Measurements from ENCODE around the gene CD2BP2. TPM values are rescaled to one million over a fixed set of nuclear protein-coding genes. Genes with fewer than 3 reads are reported as not detected.
"Not testable (repeated sequence)": the region's sequence is repeated elsewhere in the genome, so short reads cannot be mapped to it uniquely, and the experiment has no call there.

The CD2BP2 gene
- polyA plus RNA-seq (2014; cell fraction: cytosol; rRNA removed): 91.0 and 98.3 TPM in 2 replicates
- 139 and 142 TPM in 2 replicates for polyA plus RNA-seq (2014; cell fraction: nucleus; rRNA removed)

DNA sequence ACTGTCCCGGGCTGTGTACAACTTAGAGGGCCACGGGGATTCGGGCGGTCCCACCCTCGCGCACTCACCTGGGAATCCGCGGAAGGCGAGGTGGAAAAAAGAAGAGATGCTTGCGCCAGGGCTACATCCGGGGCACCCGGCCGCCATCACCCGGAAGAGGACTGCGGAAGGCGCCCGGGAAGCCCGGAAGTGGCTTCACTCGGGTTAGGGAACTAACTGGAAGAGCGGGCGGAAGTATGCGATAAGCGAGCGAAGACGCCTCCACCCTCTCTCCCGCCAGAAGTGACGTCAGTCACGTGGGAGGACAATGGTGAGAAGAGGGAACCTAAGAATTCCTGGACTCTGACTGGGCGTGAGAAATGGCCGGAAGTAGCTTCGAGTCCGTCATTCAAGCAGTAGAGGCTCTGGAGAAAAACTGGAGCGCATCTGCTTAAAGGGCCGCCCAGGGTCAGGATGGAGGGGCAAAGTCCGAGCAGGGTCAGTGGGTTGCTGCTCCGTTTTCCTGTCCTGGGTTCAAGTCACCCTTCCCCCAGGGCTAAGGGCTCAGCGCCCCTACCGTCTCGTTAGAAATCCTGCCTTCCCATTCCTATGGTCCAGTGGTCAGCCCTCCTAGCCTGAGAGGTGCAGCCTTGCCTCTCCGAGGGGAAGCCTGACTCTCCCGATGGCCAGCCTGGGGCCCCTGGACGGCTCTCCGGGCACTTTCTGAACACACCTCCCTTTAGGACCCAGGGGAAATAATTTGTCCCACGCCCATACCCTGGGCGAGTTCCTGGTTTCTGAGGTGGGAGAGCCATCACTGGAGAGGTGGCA lies at the start of gene CD2BP2:
CD2BP2 (minus strand) TSS at position 165 of the 810 bp plus-strand sequence. CDS start 627 bp downstream, outside the sequence.
- DNase-seq (ENCODE audit: low spot score): peak; percentile 100

DNA sequence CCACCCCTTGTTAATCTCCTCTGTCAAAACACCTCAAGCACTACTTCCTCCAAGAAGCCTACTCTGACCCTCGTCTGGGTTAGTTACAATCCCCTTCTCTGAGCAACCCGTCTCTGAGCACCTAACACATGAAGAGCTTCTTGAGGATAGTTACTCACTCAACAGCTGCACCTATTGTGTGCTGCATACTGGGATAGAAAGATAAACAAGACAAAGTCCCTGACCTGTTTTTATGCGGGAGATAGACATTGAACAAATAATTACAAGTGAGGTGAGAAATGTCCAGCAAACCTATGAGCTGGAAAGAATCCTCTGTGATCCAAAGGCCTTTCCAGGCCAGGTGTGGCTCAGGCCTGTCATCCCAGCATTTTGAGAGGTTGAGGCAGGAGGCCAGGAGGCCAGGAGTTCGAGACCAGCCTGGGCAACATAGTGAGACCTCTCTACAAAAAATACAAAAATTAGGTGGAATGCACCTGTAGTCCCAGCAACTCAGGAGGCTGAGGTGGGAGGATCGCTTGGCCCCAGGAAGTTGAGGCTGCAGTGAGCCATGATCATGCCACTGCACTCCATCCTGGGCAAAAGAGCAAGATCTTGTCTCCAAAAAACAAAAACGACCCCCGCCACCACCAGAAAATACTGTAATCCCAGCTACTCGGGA lies 46.8 kb upstream of the CD2BP2 start:
- no peak for DNase-seq (ENCODE audit: low spot score)

DNA sequence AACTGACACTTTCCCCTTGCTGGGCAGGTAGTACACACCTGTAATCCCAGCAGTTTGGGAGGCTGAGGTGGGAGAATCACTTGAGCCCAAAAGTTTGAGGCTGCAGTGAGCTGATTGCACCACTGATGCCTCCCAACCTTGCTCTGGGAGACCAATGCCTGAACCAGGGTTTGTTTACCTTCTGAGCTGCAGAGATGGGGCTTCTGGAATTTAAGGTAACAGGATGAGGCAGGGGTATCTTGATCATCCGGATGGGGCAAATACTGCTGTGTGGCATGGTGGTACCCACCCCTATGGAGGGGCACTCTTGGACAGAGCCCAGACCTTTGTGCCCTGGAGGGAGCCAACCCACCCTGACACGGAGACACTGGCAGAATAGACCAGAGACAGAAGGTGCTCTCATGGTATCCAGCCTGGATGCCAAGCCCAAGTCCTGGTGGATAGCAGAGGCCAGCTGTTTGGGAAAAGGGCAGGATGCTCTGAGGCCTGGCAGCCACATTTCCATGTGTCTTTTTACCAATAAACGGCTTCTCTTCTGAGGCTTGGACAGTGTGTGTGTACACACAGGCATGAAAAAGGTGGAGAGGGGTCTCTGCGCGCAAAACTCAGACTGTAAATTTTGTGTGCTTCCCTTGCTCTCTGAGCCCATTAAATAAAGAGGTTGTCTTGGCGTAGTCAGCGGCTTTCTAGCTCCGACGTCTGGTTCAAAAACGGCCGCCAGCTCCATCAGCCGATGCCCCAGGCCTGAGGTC lies 44.5 kb upstream of the CD2BP2 start:
- no peak for DNase-seq (ENCODE audit: low spot score)

DNA sequence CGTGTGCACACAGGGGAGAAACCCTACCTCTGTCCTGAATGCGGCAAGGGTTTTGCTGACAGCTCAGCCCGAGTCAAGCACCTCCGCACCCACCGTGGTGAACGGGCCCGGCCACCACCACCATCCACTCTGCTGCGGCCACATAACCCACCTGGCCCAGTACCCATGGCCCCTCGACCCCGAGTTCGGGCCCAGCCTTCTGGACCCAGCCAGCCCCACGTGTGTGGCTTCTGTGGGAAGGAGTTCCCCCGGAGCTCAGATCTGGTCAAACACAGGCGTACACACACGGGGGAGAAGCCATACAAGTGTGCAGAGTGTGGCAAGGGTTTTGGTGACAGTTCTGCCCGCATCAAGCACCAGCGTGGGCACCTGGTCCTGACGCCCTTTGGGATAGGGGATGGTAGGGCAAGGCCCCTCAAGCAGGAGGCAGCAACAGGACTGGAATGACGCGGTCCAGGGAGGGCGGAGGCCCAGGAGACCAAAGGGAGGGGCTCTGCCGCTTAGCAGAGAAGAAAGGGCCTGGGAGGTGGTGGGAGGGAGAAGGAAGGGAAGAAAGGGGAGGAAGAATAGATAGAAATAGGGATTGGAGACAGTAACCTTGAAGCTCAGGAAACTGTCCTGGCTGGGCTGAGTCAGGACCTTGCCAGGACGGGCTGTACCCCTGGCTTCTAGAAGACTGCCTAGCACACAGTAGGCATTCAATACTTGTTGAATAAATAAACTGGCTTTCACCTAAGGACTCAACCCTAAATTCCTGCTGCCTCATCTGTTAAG lies 43.7 kb upstream of the CD2BP2 start:
- no peak for DNase-seq (ENCODE audit: low spot score)

DNA sequence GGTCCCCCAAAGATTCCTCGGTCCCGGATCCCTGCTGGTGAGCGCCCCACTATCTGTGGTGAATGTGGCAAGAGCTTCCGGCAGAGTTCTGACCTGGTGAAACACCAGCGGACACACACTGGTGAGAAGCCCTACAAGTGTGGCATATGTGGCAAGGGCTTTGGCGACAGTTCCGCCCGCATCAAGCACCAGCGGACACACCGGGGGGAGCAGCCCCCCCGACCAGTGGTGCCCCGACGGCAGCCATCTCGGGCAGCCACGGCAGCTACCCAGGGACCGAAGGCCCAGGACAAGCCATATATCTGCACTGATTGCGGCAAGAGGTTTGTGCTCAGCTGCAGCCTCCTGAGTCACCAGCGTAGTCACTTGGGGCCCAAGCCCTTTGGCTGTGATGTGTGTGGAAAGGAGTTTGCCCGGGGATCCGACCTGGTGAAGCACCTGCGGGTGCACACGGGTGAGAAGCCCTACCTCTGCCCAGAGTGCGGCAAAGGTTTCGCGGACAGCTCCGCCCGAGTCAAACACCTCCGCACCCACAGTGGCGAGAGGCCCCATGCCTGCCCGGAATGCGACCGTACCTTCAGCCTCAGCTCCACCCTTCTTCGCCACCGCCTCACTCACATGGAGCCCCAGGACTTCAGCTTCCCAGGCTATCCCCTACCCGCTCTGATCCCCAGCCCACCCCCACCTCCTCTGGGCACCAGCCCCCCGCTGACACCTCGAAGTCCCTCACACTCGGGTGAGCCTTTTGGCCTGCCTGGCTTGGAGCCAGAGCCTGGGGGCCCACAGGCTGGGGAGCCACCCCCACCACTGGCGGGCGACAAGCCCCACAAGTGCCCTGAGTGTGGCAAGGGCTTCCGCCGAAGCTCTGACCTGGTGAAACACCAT lies 42.9 kb upstream of the CD2BP2 start:
- DNase-seq (ENCODE audit: low spot score): no peak

DNA sequence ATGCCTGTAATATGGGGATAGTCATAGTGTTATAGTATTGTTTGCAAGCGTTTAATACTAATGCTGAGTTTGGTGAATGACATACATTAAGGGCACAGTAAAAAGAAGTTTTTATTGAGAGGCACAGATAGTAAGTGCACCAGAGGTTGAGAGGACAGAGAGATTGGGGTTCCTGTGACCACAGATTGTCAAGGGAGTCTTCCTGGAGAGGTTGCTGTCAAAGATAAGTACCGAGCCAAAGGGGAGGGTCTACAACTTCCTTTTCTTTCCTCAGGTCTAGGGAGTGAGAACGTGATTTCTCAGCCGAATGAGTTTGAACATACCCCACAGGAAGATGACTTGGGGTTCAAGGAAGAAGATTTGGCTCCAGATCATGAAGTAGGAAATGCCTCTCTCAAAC lies 41.9 kb upstream of the CD2BP2 start:
- DNase-seq (ENCODE audit: low spot score): no peak

DNA sequence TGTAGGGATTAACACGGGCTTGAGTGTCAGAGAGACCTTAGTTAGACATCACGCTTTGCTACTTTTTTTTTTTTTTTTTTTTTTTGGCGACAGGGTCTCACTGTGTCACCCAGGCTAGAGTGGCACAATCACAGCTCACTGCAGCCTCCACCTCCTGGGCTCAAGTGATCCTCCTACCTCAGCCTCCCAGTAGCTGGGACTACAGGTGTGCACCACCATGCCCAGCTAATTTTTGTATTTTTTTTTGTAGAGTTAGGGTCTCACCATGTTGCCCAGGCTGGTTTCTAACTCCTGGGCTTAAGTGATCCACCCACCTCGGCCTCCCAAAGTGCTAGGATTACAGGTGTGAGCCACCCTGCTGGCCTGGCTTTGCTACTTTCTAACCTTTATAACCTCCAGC lies 41.5 kb upstream of the CD2BP2 start:
- DNase-seq (ENCODE audit: low spot score): not testable (repeated sequence)

DNA sequence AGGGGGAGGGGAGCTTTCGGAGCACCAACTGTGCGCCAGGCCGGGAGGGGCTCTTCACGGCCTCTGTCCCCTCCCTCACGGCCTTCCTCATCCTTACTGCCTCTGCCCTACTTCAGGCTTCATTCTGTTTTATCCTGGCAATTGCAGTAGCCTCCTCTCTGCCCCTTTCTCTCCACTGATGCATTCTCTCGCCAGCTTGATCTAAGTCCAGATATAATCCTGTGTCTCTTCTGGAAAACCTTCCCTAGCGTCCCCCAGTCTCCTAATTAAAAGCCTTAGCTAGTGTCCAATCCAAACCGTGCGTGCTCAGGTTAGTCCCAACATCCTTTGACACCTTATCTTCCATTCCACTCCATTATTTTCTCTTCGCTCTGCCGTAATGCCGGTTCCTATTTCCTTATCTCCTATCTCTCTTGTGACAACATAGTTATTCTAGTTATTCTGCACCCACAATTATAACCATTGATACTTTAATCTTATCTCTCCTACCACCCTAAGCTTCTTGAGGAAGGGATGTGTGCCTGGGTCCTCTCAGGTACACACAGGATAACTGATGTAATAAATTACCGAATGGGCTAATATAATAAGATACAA lies 41.0 kb upstream of the CD2BP2 start:
- peak; percentile 59 for DNase-seq (ENCODE audit: low spot score)

DNA sequence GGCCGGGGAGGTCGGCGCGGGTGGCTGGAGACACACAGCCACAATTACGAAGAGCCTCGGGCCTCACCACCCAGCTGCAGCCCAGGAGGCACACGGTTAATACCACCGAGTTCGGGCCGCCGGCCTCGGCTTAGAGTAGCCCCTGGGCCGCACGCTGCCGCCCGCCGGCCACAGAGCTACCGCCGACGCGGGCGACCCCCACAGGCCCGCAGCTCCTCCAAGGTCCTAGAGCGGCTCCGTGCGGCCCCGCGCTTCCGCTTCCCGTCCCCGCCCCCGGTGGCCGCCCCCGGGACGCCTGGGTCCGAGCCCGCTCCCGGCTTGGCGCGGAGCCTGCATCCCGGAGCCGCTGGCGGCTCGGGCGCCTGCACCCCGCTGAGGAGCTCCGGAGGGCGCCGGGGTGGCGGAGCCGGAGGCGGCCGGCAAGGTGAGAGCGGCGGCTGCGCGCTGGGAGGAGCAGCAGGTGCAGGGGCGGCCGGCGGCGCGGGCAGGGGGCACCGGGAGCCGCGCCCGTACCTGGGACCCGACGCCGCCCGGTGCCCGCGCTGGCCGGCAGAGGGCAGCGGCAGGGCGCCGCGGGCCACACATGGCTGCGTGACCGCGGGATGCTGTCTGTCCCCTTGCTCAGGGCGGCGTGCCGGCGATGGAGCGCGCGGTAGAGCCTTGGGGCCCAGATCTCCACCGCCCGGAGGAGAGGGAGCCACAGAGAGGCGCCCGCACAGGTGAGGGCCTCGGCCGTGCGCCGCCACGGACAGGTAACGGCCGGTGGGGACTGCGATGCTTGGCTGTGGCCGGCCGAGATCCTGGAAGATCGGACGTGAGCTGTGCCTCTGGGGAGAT lies 40.3 kb upstream of the CD2BP2 start, which contains the start of gene ZNF48:
ZNF48 (plus strand) TSS at position 266 of the 837 bp plus-strand sequence; CDS start at position 641, 375 bp downstream.
- peak; percentile 94 for DNase-seq (ENCODE audit: low spot score)

DNA sequence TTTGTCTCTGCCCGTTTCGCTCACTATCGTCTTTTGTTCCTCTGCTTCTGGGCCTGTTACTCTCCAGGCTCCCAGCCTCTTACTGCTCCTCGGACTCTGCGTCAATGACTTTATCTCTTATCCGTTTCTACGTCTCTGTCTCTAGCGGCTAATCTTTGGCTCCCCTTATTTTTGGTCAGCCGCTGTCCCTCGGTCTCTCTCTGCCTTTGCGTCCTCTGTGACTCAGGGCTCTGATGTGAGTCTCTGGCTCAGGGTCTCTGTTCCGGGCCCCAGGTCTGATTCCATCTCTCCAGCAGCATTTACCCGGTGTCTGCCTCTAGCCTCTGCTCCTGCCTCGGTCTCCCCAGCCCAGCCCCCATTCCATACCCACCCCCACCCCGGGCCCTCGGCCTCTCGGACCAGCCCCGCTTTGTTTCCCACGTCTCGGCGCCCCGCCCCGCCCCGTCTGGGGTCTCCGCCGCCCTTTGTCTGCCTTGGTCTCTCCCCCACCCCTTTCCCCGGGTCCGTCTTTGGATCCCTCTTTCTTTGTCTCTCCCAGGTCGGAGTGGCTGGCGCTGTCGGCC lies 39.6 kb upstream of the CD2BP2 start:
- DNase-seq (ENCODE audit: low spot score): peak; percentile 71

DNA sequence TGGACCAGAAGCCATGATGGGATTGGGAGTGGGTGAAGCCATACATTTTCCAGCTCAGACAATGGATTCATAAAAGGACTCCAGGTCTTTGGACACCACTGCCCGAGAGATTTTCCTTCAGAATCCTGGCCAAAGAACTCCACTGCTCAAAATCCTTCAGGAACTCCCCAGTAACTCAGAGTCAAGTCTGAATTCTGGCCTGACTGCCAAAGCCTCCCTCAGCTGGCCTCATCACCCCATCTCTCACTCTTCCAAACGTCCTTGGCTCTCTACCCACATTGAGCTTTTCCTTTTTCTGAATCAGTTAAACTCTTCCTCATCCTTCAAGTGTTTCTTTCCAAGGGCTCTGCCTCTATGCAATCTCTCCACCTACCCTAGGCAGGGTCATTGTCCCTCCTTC lies 28.4 kb upstream of the CD2BP2 start:
- peak; percentile 1 for DNase-seq (ENCODE audit: low spot score)

DNA sequence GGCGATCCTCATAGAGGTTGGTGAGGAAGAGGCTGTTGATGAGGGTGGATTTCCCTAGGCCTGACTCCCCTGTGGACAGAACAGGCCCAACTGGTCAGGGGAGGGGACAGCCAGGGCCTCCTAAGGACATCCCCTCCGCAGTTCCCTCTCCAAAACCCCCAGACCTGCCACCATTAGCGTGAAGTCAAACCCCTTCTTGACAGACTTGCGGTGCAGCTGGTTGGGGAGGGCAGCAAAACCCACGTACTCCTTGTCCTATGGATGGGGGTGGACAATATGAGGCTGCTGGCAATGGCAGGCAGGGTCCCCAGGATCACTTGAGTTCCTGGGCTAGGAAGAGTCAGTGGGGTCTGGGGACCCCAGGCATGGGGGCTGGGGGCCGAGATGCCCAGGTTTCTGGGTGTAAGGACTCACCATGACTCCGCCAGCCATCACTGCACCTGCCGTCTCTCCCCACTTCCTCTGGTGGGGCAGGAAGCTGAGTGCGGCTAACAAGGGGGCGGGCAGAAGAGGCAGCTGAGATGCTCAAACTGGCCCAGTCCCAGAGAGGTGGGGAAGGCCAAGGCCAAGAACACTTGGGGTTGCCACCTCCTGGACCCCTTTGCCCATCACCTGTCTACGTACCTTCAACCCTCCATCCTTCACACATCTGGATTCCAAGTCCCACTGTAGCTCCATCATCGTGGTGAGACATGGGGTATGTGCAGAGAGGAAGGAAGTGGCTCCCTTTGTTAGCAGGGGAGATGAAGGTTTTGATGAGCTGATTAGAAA lies 27.2 kb upstream of the CD2BP2 start, which contains the start of gene SEPTIN1:
SEPTIN1 (minus strand) TSS at position 451 of the 771 bp plus-strand sequence; CDS start at position 432, 19 bp downstream.
- DNase-seq (ENCODE audit: low spot score): no peak

DNA sequence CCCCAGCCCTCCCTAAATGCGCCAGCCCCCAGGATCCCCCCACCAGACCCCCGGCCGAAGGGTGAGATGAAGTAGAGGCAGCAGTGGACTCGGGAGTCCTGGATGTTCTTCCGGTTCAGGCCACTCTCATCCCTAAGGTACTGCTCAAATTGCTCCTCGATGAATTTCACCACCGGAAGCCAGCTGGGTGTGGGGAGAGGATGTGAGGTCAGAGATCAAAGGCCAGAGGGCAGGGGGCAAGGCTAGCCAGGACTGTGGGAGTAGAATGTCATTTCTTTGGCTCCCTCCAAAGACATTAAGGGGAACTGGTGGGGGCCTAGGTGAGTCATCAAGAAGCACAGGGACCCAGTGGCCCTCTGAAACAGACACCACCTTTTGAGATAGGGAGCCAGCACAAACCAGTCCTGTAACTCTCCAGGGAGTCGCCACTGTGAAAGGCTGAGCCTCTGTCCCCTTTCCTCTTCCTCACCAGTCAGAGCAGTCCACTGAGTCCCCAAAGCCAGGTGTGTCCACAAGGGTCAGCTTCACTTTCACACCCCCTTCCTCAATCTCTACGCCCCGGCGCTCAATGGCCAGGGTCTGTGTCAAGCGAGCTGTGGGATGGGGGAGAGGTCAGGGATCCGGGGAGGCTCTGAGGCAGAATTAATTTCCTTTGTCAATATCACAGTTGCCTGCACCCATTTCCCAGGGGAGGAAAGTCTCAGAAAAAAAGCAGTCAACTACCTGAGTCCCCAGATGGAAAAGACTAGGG lies 26.4 kb upstream of the CD2BP2 start:
- DNase-seq (ENCODE audit: low spot score): no peak

DNA sequence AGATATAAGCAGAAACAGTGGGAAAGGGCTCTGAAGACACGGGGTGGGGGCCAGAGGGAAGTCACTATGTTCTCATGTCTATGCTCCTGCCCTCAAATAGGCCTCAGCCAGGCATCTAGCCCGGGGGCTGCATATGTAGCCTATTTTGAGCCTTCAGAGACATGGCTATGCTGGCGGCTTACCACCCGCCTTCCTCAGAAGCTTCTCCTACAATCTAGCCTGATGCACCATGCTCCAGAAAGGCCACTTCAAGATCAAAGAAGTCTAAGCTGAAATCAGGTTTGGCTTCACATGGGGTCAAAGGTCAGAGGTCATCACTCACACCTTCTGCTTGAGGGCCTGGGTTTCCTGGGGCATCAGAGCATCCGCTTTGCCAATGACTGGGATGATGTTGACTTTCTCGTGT lies 25.7 kb upstream of the CD2BP2 start:
- DNase-seq (ENCODE audit: low spot score): no peak

DNA sequence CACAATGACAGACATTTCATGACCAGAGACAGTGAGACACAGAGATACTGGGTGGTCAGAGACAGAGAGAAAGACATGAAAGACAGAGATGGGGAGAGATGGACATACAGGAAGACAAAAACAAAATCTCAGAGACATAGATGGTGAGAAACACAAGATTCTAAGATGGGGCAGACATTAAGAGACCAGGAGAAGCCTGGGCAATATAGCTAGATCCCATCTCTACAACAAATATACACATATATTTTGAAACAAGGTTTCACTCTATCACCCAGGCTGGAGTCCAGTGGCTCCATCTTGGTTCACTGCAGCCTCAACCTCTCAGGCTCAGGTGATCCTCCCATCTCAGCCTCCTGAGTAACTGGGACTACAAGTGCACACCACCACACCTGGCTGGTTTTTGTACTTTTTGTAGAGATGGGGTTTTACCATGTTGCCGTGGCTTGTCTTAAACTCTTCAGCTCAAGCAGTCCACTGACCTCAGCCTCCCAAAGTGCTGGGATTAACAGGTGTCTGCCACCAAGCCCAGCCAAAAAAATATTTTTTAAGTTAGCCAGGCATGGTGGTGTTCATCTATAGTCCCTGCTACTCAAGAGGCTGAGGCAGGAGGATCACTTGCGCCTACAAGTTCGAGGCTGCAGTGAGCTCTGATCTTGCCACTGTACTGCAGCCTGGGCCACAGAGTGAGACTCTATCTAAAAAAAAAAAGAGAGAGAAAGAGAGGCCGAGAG lies 25.1 kb upstream of the CD2BP2 start:
- DNase-seq (ENCODE audit: low spot score): no peak

DNA sequence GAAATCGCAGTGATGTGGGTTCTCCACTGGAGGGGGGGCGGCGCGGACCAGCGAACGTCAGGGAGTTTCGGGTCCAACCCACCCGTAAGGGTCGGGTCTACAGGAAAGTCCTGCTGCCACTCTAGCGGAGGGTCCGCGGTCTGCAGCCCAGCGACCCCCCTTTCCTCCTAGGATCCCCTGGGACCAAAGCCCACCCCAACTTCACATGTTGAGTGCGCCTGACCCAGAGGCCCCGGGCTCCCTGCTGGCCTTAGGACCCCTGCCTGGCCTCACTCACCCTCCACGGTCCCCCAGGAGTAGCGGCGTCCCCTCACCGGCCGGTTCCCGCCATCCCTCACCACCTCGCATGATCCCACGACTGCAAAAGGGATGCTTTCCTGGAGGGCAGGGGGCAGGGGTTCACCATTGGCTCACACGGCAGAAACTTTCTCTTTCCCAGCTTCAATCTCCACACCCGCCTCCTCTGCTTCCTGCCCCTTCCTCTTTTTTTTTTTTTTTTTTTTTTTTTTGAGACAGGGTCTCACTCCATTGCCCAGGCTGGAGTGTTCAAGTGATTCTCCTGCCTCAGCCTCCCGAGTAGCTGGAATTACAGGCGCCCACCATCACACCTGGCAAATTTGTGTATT lies 24.2 kb upstream of the CD2BP2 start:
- DNase-seq (ENCODE audit: low spot score): no peak
